HG02588 (cell line): ENCODE results near the gene NUMBL.

Experiments used
- ATAC-seq: cut with Tn5 transposase; IDR thresholded peaks from one replicate; pipeline ENCODE4 v1.9.1; 2021; ENCODE audit warnings: mild to moderate bottlenecking, moderate library complexity; ENCODE audit not compliant: unreplicated experiment

Gene NUMBL

DNA sequence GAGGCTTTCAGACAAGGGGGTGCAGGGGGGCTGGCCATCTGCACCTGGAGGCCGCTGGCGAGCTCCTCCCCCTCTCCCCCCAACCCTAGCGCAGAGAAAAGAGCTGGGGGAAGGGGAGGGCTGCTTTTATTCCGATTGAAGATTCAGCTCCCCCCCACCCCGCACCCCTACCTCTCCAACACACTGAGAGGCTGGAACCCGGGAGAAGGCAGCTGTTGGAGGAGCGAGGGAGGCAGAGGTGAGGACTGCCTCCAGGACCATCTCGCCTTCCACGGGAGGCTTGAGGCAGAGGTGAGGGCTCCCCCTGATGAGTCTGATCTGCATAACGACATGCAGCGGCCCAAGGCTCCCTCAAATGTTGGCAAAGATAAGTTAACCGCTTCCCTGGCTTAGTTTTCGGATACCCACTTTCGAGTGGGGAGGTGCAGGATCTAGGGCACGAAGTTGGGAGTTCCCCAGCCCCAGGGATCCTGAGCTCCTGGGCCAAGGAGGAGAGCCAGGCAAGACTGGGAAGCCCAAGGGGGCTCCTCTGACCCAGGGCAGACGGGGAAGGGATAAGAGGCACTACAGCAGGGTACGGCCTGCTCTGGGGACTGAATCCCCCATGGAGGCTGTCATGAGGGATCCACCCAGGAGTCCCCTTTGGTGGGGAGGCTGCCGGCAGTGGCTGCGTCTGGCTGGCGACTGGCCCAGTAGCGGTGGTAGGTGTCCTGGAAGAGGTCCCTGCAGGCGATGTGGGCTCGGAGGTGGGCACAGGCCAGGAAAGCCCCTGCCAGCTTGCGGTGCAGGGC, 1.2 kb upstream of the NUMBL start:
- no peak for ATAC-seq

DNA sequence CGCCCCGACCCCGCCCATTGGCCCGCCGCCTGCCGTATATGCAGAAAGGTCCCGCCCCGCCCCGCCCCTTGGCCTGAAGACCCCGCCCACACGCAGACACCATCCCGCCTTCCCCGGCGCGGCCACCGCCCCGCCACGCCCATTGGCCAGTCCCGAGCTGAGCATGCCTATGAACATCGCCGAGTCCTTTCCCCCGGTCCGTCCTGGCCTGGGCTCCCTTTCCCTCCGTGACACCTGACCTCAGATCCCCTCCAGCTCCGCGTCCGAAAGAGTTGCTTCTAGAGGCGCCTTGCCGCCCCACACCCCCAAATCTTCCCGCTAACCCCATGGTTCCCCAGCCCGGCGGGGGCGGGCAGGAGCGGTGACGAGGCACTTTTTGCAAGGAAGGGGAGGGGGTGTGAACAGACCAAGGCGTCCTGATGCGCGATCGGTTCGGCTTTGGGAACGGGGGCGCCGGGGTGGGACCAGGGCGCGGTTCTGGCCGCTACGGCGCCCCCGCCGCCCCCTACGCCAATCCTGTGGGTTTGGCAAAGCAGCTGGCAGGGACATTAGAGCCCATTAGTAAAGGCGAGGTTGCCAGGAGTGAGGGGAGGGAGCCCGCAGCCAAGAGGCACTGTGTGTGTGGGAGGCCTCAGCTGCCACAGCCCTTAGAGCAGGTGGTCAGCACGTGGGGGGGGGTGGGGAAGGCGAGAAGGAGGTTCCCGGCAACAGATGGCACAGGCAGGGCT, 406 bp upstream of the NUMBL start:
- ATAC-seq = peak; percentile 62

DNA sequence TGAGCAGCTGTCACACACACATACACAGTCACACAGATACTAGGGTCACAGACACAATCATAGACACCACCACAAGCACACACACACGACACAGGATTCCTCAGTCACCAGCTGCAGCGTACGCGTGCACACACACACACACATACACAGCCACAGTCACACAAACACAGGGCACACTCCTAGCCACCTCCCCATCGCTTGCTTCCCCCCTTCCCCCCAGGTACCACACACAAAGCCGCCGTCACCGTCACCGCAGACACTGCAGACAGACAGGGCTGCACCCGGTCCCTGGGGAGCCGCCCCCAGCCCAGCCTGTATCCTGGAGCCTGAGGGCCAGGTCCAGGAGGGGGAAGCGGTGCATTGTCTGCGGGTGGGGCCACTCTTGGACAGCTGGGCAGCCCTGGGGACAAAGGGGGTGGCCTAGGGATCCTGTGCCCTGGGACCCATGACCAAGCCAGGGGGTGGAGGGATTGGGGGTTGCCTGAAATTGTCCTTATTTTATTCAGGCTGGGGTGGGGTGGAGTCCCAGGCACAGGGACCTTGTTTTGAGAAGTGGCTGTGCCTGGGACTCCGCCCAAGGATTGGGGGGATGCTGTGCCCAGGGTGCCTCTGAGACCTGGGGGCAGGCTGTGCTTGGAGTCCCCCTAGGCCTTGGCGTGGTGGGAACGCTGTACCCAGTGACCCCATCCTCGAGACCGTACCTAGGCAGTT, 957 bp downstream of the NUMBL start:
- no peak for ATAC-seq

DNA sequence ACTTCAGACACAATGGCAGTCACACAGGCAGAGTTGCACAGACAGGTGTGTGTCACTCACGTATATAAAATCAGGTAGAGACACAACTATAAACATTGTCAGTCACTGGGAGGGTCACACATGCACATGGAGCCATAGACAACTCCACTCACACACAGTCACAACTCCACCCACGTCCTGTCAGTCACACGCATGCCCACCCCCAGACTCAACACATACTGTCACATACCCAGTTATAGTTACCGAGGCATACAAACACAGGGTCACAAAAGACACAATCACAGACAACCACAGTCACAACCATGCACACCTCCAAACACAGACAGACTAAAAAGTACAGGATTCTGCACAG, 1.5 kb downstream of the NUMBL start:
- no peak for ATAC-seq

DNA sequence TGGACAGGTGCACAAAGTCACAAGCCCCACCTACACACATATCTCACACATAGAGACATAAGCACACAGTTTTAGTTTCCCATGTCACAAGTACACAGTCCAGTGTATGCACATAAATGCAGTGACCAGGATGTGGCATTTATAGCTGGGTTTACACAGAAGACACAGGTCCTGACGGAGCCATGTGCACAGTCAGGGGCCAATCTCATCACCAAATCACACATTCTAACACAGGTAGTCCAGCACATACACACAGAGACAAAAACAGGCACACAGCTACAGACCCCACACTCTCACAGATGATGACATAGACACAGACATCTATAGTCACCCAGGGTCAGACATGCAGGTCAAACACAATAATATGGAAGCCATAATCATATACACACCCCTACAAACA, 2.1 kb downstream of the NUMBL start:
- no peak for ATAC-seq

DNA sequence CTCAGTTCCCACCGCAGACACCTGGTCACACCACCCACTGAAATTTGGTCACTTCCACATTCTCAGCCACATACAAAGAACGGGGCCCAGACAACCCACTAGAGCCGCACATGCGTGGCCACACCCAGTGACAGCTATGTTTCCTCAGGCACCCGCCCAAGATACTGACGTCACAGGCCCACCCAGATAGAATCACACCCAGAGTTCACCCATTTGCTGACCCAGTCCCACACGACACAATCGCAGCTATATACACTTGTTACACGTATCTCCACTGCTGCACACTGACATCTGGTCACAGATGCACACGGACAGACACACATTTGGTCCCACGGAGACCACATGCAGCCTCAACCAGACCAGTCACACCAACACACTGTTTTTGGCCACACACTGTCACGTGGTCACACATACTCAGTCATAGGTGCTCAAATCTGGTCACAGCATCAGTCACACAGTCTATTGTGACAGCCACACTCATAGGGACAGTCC, 2.9 kb downstream of the NUMBL start:
- ATAC-seq = no peak

DNA sequence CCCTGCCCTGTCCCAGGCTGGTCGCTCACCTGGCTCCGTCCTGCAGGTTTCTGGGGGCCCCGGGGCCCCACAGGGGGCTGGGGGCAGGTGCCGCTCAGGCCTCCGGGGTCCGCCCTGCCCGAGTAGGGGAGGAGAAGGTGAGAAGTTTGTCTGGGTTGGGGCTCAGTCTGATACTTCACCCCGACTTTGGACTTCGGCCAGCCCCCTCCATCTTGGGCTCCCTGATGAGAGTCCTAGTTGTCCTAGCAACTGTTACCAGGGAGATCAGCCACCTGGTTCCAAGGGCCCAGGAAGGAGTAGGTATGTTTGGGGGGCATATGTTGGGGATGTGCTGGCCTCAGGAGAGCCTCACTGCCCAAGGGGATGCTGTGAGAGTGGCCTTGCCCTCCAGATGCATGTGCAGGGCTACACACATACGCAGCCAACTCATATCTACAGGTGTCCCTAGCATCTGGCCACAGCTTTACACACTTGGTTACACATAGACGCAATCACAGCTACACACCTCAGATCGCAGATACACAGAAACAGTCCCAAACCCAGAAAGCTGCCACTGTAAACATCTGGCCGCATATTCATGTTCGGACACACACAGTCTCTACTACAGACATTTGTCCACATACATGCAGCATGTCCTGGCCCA, 3.4 kb downstream of the NUMBL start:
- ATAC-seq = no peak

DNA sequence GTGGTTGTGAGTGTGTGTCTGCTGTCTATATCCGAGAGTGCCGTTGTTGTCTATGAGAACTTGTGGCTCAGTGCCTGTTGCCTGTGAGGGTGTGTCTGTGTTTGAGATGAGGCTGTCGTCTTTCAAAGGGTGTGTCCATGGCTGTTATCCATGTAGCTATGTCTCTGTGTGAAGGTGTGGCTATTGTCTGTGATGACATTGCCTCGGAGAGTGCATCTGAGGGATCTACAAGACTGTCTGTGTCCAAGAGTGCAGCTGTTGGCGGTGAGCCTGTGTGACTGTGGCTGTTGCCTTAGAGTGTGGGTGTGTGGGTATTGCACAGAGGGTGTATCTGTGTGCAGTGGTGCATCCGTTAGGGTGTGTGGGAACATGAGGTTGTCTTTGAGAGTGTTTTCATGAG, 4.9 kb downstream of the NUMBL start:
- no peak for ATAC-seq

DNA sequence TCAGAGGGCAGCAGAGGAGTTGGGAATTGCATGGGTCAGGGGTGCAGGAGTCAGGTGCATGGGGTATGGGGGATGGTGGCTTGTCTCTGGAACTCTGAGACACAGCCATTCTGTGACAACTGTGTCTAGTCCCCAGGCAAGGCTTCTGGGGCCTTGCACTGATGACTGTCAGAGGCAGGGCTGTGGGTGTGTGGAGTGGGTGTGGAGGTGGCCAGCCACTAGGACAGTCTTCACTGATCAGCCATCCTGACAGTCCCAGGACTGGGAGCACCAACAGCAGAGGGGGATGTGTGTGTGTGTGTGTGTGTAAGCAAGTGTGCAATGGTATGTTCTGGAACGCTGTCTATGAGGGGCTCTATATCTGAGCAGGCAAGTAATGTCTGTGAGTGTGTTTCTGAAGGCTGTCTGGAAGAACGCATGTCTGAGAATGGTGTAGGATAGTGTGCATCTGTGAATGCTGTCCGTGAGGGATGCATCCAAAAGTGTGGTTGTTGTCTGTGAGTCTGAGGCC, 5.4 kb downstream of the NUMBL start:
- no peak for ATAC-seq

DNA sequence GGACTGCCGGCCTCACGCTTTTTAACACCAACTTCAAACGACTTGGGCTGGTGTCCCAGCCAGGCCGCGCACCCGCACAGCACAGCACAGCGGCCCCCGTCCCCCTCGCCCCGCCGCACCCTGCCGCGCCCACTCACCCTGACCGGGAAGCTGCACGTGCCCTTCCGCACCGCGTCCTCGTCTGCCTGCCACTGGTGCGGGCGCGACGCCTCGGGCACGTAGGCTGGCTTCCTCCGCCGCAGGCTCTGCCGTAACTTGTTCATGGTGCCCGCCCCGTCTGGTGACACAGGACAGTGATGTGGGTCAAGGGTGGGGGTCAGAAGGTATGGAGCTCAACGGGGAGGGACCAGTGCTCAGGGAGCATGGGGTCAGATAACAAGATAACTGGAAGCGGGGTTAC, 6.2 kb downstream of the NUMBL start:
- ATAC-seq = no peak

DNA sequence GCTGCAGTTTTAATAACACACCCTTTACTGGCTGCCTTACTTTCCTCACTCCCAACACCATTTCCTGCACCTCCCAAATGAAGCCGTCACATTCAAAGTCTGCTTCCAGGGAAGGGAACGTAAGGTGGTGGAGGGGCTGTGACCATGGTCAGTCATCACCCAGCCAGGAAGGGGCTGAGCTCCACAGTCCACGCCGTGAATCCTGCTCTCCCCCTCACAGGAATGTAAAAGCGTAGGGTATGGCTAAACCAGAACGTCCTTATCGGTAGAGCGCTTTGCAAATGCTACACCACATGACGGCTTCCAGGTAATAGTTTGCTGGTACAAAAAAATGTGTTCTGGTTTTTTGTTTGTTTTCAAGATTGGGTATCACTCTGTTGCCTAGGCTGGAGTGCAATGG, 7.0 kb downstream of the NUMBL start:
- no peak for ATAC-seq

DNA sequence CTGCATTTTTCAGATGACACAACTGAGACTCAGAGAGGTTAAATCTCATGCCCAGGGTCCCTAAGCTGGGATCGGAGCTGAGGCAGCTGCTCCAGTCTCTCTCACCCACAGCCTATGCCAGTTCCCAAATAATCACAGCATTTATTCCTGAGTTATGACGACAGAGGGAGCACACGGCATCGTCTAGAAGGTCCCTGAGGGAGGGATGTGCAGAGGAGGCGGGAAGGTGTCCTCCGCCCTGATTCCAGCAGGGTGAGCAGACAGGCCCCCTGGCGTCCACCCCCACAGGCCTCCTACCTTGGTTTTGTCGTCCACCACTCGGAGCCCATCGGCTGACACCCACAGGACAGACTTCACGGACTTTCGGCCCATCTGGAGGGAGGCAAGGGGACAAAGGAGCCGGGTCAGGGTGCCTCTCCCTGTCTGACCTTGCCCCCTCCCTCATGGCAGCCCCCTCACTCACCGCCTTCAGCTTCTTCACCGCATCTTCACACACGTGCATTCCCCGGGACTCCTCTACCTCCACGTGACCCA, 8.0 kb downstream of the NUMBL start:
- ATAC-seq = no peak

DNA sequence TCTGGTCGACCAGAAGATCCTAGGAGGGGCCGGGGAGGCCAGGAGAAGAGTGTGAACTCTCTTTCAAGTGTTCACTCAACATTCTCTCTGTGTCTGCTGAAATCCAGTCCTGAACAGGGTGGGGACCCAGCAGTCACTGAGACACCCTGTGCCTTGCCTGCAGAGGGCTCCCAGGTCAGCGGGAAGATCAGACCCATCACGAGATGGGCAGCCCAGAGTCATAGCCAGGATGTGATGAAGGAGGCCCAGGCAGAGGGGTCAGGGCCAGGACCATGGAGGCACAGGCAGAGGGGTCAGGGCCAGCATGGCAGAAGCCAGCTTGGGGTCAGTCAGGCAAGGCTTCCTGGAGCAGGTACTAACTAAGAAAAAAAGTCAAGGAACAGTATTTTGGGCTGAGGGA, 9.4 kb downstream of the NUMBL start:
- no peak for ATAC-seq

DNA sequence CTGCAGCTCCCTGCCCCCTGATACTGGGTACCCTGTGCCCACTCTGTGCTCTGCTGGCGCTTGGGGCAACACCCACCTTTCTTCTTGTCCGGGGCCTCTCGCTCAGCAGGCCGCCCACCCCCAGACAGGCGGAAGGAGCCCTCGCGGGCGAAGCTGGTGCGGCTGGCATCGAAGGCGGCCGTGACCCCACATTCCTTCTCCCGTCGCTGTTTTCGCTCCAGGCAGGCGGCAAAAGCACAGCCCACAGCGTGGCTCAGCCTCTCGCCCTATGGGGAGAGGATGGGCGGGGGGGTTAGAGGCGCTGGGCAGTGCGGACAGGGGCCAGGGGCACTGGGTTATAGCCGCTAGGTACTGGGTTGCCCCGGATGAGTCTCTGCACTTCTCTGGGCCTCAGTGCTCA, 13.3 kb downstream of the NUMBL start:
- ATAC-seq = no peak

DNA sequence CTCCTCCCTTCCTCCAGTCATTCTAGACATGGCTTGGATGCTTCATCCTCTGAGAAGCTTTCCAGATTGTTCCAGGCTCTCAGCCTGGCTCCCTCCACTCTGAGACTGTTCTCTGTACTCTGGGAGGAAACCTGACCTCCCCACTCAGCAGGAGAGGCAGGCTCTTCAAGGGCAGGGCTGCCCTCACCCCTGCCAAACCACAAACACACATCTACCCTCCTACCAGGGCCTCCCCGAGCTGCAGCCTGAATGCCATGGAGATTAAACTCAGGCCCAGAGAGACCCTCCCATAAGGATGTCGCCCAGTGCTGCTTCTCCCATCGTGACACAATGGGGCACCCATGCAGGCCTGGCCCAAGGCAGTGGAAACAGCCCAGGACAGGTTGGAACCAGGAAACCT, 16.2 kb downstream of the NUMBL start:
- ATAC-seq = no peak

DNA sequence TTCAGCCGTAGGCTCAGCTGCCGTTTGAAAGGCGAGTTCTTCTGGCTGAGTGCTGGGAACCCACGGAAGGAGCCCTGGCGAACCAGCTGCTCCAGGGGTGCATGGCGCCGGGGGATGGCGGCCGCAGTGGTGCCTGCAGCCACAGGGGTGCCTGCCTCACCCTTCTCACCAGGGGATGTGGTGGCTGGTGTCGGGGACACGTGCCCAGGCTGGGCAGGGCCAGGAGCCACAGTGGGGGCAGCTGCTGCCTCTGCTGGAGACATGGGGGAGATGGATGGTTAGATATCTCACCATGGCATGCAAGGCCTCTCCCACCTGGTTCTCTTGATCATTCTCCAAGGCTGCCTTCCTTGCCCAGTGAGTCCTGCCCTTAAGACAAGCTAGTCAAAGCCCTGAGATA, 17.1 kb downstream of the NUMBL start:
- ATAC-seq = no peak

DNA sequence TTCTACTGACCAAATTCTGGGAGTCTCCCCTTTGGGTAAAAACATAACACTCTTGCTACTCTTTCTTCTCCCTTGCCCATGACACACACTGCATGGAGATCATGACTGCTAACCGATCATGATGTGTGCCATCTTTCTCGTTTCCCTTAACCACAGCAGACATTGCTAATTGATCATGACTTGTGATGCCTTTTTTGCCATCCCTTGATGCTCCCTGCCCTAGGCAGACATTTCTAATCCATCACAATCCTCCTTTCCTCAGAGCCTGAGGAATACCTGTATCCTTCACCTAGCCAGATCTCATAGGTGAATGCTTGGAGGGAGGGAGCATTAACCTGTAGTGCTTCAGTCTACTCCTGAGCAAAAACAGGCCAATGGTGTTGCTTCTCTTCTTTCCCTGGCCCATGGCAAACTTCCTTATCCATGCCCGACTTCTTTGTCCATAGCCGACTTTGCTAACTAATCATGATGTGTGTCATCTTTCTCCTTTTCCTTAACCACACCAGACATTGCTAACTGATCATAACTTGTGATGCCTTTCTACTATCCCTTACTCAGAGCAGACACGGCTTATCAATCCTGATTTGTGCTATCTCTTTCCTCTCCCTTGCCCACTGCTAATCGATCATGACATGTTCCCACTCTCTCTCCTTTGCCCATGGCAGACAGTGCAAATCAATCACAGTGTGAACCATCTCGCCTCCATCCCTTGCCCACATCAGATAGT, 17.7 kb downstream of the NUMBL start:
- ATAC-seq = no peak

DNA sequence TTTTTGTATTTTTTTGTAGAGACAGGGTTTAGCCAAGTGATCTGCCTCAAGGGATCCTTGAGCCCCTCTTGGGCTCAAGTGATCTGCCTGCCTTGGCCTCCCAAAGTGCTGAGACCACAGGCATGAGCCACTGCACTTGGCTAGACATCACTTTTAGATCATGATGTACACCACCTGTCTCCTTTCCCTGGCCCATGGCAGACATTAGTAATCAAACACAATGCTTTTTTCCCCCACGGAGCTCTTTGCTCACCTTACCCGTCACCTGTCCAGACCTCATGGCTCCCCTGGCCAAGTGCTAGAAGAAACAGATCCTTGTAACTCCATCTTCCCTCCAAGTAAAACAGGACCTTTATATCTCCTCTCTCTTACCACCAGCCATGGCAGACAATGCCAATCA, 18.4 kb downstream of the NUMBL start:
- ATAC-seq = no peak

DNA sequence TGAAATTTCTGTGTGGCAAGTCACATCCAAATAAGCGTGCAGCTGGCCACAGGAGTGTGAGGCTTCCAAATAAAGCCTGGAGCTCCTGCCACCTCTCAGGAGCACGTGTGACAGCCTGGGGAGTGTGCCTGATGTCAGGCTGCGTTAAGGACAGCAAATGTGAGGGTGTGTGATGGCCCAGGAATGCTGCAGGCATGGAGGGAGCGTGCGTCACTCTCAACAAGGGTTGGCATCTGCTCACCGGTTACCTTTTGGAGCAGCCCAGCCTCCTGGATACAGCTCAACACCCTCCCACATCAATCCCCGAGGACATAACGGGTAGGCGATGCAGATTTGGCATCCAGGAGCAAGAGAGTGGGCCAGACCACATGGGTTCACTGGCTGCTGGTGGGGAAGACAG, 19.0 kb downstream of the NUMBL start:
- no peak for ATAC-seq

DNA sequence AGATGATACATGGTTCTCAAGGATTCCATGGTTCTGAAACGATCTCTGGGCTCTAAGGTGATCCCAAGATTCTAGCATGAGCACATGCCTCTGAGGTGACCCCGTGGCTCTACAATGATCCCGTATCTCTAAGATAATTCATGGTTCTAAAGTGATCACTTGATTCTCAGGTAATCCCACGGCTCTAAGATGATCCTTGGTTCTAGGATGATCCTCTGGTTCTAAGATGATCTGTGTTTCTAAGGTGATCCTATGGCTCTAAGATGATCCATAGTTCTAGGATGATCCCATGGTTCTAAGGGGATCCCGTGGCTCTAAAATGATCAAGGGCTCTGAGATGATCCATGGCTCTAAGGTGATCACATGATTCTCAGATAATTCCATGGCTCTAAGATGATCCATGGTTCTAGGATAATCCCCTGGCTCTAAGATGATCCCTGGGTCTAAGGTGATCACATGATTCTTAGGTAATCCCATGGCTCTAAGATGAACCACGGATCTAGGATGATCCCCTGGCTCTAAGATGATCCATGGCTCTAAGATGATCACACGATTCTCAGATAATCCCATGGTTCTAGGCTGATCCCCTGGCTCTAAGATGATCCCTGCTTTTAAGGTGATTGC, 21.3 kb downstream of the NUMBL start:
- ATAC-seq = no peak
